ENCODE measurements around the gene AGFG2. TPM values are rescaled to one million over a fixed set of nuclear protein-coding genes. Genes with fewer than 3 reads are reported as not detected.

Gene AGFG2
- total and polyA plus RNA-seq, 2 of the 4 experiments (the other 2 are of a cell fraction) = 3.0 to 10.0 TPM

DNA sequence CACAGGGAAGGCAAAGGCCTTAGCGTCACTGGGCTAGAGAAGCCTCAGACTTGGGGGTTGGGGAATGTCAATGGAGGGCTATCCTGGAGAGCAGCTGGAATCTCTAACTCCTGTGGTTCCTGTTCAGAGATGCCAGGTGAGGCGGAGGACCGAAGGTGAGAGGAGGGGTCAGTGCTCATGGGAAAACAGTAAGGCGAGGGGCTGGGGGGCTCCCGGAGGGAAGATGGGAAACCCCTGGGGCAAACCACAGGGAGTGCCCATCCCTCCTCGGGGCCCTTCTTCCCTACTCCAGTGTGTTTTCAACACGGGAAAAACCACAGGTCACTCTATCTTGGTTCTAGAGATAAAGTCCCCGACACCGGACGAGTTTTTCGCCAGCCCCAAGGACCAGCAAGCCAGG, 43.6 kb downstream of the AGFG2 start (continued):
- no peak for TF ChIP-seq SMC3 (IDR thresholded peaks at IDR 0.05; ENCODE audit: low read depth, low read length)

DNA sequence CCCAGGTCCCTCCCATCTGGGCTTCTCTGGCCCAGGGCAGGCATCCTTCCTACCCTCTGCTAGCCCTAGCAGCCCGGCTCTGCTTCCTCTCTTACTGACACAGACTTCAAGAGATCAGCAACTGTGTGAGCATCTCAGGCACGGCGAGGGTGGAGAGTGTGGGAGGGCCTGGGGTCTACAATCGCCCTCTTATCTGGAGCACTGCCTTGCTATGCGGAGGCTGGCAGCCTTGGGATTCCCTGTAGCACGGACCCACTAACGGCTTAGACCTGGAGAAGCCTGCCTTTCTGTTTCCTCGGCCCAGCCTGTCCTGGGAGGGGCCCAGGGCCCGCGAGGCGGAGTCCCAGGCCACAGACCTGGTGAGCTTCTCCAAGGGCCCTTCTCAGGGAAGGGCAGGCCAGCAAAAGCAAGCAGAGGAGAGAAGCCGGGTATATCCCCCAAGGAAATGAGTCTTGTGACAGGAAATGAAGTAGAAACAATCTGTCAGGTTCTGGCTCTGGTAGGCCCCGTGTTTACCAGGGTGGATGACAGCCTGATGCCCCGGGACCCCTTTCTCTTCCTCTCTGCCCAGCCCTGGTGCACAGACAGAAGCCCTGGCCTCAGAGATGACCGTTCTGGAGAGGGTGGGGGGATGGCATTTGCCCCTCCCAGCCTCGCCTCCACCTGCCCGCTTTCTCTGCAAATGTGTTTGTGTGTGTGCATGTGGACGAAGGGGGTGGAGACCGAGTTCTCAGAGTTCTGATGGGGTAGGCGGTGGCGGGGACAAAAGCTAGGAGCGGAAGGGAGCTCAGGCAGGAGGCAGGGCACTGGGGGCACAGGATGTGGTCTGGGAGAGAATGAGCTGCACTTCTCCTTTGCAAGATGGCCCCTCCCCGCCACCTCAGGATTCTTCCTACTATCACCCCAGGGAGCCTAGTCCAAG, 44.4 kb downstream of the AGFG2 start:
- dilution Hi-C loops (cut with HindIII; ENCODE audit: low sequenced_read_pairs, unreplicated experiment) (no loop called here), intact Hi-C loops (cut with micrococcal nuclease) (loop anchor here (10.0 kb wide), 1 partner anchor 251 kb away; no protein-coding TSS in a partner anchor), in situ Hi-C loops (cut with MboI; ENCODE audit: low sequenced_read_pairs) (loop anchor here (25.0 kb wide), 1 partner anchor 279 kb away; the partner anchor contains the start of genes SLC12A9 and TRIP6)
- Histone ChIP-seq H2BK120ac (ENCODE audit: low read depth, low read length) (peak overlapping the region; percentile 96), H2BK20ac (ENCODE audit: low read depth, low read length) (peak overlapping the region; percentile 89), H4K5ac (ENCODE audit: low read depth, low read length) (peak overlapping the region; percentile 97), H3K56ac (ENCODE audit: extremely low read depth, insufficient read depth, low read length) (peak overlapping the region; percentile 35), H2BK5ac (ENCODE audit: low read depth, low read length, poor library complexity, severe bottlenecking) (peak overlapping the region; percentile 95), H2AFZ (replicated peaks; ENCODE audit: low read length, poor library complexity) (peak overlapping the region; percentile 82), H3K36me3 (ENCODE audit: control insufficient read depth, insufficient read depth, low read length) (peaks cover 39% of the 10 kb centered on the region), H3K4me2 (ENCODE audit: low read depth, low read length) (peak overlapping the region; percentile 88), H3K14ac (replicated peaks; ENCODE audit: low read depth, low read length) (peak overlapping the region; percentile 96), H3K27me3 (ENCODE audit: control insufficient read depth, insufficient read depth, low read length) (no peaks in the 10 kb centered on the region), H2AK5ac (ENCODE audit: low read depth, low read length) (peak overlapping the region; percentile 100), H4K91ac (ENCODE audit: insufficient read depth, low read depth, low read length) (peak overlapping the region; percentile 99), H3K23ac (ENCODE audit: low read depth, low read length) (peak overlapping the region; percentile 97), H3K18ac (ENCODE audit: low read depth, low read length) (peak overlapping the region; percentile 89), H3K9me3 (ENCODE audit: control insufficient read depth, insufficient read depth, low read length) (no peaks in the 10 kb centered on the region), H3K9me1 (ENCODE audit: insufficient read depth, low read length) (peaks cover 5% of the 10 kb centered on the region), H3K79me1 (ENCODE audit: low read depth in 1 of 2, low read length in 2 of 2) (peaks cover 17 to 70% of the 10 kb centered on the region in 2 experiments), H4K8ac (ENCODE audit: low read depth in 2 of 2, low read length in 2 of 2) (peak overlapping the region; percentile 81 to 97; a peak in 3 of 4 replicates), H3K4me3 (ENCODE audit: insufficient read depth, low read depth, low read length) (peak overlapping the region; percentile 36), H3K4me1 (ENCODE audit: control insufficient read depth, insufficient read depth, low read length) (peaks cover 12% of the 10 kb centered on the region), H3K4ac (ENCODE audit: low read depth, low read length) (peak overlapping the region; percentile 99), H3K9ac (ENCODE audit: low read depth, low read length) (peak overlapping the region; percentile 91), H2BK15ac (ENCODE audit: low read depth, low read length) (peak overlapping the region; percentile 74; the same call in 1 of the 3 replicates), H2AK9ac (replicated peaks; ENCODE audit: low read depth, low read length, poor library complexity) (peak overlapping the region; percentile 98), H3K27ac (ENCODE audit: insufficient read depth, low read length) (peak overlapping the region; percentile 96), H4K20me1 (ENCODE audit: insufficient read depth, low read length) (peaks cover 39% of the 10 kb centered on the region)
- ATAC-seq (ENCODE audit: low read depth) (no peak), DNase-seq (peak; percentile 67)
- BruUV-seq (replicated peaks) = no TSS peak
- 41% methylated on average over 7 of the region's 23 CpGs; no CpG with 5 or more reads in 1 of the 2 experiments for WGBS, 2 experiments (ENCODE audit: extremely low coverage in 2 of 2, insufficient read length in 1 of 2)
- no peak for TF ChIP-seq USF2 (IDR thresholded peaks at IDR 0.05; ENCODE audit: low read depth, low read length)
- TF ChIP-seq, protein P1, sequence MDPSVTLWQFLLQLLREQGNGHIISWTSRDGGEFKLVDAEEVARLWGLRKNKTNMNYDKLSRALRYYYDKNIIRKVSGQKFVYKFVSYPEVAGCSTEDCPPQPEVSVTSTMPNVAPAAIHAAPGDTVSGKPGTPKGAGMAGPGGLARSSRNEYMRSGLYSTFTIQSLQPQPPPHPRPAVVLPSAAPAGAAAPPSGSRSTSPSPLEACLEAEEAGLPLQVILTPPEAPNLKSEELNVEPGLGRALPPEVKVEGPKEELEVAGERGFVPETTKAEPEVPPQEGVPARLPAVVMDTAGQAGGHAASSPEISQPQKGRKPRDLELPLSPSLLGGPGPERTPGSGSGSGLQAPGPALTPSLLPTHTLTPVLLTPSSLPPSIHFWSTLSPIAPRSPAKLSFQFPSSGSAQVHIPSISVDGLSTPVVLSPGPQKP (IDR thresholded peaks at IDR 0.05; ENCODE audit: borderline replicate concordance, low read depth, low read length) = no peak
- no peak for TF ChIP-seq MAFK (IDR thresholded peaks at IDR 0.05; ENCODE audit: low read depth, low read length)
- TF ChIP-seq MAZ (IDR thresholded peaks at IDR 0.05; ENCODE audit: borderline replicate concordance, low read depth, low read length) = no peak
- no peak for TF ChIP-seq RCOR1 (IDR thresholded peaks at IDR 0.05; ENCODE audit: insufficient replicate concordance, low read length)
- TF ChIP-seq CHD1 (IDR thresholded peaks at IDR 0.05; ENCODE audit: low read depth, low read length) = no peak
- no peak for TF ChIP-seq MXI1 (IDR thresholded peaks at IDR 0.05; ENCODE audit: borderline replicate concordance, low read depth, low read length)
- ChIA-PET CTCF (interaction anchor here (0.5 to 1.6 kb wide), 2 partner anchors 107 to 114 kb away, joined by 3 to 6 read pairs; no protein-coding TSS in a partner anchor), POLR2A (ENCODE audit: unreplicated experiment) (interaction anchor here (0.5 to 1.0 kb wide), 3 partner anchors 29 to 634 kb away, joined by 3 to 5 read pairs (median 3); partner anchors contain the start of genes MOSPD3 and PLOD3)
